Psoas muscle (tissue), 8 donors: Measurements from ENCODE around the gene CMPK1. TPM values are rescaled to one million over a fixed set of nuclear protein-coding genes. Genes with fewer than 3 reads are reported as not detected.

Experiments
- ATAC-seq, 4 donors: fragments of 200-7000 bp; cut with Tn5 transposase; one replicate each; pipeline ENCODE4 v1.9.1; 2020; ENCODE audit warnings: moderate library complexity in 3 of 4, mild to moderate bottlenecking in 2 of 4
- DNase-seq, 2 donors: peaks; one replicate each; pipeline ENCODE4 v3.0.0-alpha.2; 2020
- H3K27ac ChIP-seq: fragments of 200-600 bp; one replicate; pipeline ENCODE4 v1.8.0; 2022
- H3K27me3 ChIP-seq, 3 donors: fragments of 200-600 bp in 1 of 3; one replicate each; pipeline versions ENCODE4 v1.6.1 to v1.8.0; 2013 to 2022; ENCODE audit warnings: low read length in 2 of 3, mild to moderate bottlenecking in 2 of 3, moderate library complexity in 1 of 3; ENCODE audit not compliant: insufficient read depth in 3 of 3
- H3K36me3 ChIP-seq, 2 donors: fragments of 200-600 bp in 1 of 2; one replicate each; pipeline versions ENCODE4 v1.6.1 to v1.8.0; 2013 to 2022; ENCODE audit warnings: low read depth in 1 of 2, mild to moderate bottlenecking in 1 of 2, moderate library complexity in 1 of 2; ENCODE audit not compliant: insufficient read depth in 1 of 2
- H3K4me1 ChIP-seq: fragments of 200-600 bp; one replicate; pipeline ENCODE4 v1.8.0; 2022
- H3K4me3 ChIP-seq: fragments of 200-600 bp; one replicate; pipeline ENCODE4 v1.8.0; 2022; ENCODE audit warnings: mild to moderate bottlenecking
- H3K9me3 ChIP-seq: fragments of 200-600 bp; one replicate; pipeline ENCODE4 v1.8.0; 2022
- WGBS, 3 donors: extraction: QIAGEN DNeasy Blood & Tissue Kit; methylation state at CpG; one replicate each; pipeline versions ENCODE4 v1.1.6 to v1.1.7; 2013; 5-methylcytosine and 5-hydroxymethylcytosine counted together
- intact Hi-C, 2 donors: fragments of 100-400 bp; cut with DNase I; formaldehyde crosslinking; loops; one replicate each; pipeline versions ENCODE4 v1.11.0 to v1.14.2; 2022
- polyA plus RNA-seq, 3 donors: library from polyadenylated mRNA; stranded (reverse); fragments of 200-250 nt; gene quantifications; one replicate each; pipeline ENCODE4 v1.2.3, GENCODE V29; 2013
- total RNA-seq, 4 donors: library from RNA; stranded (reverse); fragmentation: NEBNext Ultra II Directional in 2 of 4; extraction: Animal tissue kit (Norgen Biotek cat#: 25700) in 2 of 4; gene quantifications; one replicate each; pipeline versions ENCODE4 v1.2.1 to v1.2.4, GENCODE V29; 2021 to 2023
- TF ChIP-seq, protein P1 (sequence below): fragments of 200-600 bp; IDR thresholded peaks from one replicate; pipeline ENCODE4 v1.8.0; 2022; ENCODE audit warnings: antibody characterized with exemption
- donor health status: healthy with polysubstance abuse.
- donor health status: DM: no; HTN: no; CAD: no; lungs with moderate emphysema.
- donor health status: Bipolar disorder and iron deficiency.
- donor health status: healthy.
- donor health status: DM: yes; HTN: yes; CAD: no.
- donor health status: DM: no; HTN: no; CAD: no.
- donor health status: DM: no; HTN: no; CAD: no.
- donor health status: DM: yes; HTN: yes; CAD: no.

Gene CMPK1
- total and polyA plus RNA-seq, 7 donors, result 37.8 to 114 (median 65.3) TPM

DNA sequence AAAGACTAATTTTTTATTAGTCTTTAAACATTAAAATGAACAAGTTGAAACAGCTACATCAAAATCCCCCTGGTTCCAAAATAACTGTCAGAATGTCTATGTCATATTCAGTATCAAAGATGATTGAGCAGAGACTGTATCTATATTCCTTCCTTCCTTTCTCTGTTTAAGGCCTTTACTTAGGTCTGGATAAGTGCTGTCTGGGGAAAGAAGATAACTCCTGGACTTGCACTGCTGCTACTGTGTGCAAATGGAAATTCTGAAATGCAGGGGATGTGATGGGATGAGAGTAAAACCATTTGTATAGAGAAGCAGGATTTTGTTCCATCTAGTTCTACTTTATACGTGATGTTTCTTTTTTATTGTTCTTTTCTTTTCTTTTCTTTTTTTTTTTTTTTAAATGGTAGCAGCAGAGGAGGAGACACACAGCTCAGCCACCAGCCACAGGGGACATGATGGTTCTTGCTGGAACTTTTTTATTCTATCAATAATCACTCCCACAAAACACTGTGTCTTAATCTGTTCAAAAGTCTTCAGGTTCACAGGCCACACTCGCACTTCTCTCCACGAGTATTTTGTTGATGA lies 48.9 kb downstream of the CMPK1 start:
- H3K9me3 ChIP-seq, result no peaks in the 10 kb centered on the region
- no peak overlapping the region for H3K4me3 ChIP-seq
- no peak for ATAC-seq
- WGBS, 3 donors, result 88 to 93% (median 89%) methylated on average over 3 of the region's 3 CpGs
- H3K4me1 ChIP-seq, result no peaks in the 10 kb centered on the region
- DNase-seq, result no peak
- peaks cover 0 to 53% of the 10 kb centered on the region in 2 donors for H3K36me3 ChIP-seq
- H3K27ac ChIP-seq, result no peak overlapping the region
- intact Hi-C loops, result no loop called here
- TF ChIP-seq, protein P1, sequence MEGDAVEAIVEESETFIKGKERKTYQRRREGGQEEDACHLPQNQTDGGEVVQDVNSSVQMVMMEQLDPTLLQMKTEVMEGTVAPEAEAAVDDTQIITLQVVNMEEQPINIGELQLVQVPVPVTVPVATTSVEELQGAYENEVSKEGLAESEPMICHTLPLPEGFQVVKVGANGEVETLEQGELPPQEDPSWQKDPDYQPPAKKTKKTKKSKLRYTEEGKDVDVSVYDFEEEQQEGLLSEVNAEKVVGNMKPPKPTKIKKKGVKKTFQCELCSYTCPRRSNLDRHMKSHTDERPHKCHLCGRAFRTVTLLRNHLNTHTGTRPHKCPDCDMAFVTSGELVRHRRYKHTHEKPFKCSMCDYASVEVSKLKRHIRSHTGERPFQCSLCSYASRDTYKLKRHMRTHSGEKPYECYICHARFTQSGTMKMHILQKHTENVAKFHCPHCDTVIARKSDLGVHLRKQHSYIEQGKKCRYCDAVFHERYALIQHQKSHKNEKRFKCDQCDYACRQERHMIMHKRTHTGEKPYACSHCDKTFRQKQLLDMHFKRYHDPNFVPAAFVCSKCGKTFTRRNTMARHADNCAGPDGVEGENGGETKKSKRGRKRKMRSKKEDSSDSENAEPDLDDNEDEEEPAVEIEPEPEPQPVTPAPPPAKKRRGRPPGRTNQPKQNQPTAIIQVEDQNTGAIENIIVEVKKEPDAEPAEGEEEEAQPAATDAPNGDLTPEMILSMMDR, result no peak
- H3K27me3 ChIP-seq, result no peaks in the 10 kb centered on the region

DNA sequence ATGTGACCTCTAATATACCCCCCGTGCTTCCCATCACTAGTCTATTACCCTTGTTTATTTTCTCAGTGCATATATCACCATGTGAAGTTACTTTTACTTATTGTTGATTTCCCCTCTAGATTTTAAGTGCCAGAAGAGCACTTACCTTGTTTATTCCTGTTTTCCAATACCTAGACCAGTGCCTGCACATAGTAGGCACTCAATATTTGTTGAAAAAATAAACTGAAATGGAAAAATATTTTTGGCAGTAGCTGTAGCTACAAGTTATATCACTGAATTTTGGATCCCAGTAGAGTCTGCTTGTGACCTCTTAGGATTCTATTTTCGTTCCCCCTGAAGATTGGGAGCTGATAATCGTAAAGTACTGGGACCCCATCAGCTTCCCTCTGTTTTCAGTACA lies 50.5 kb downstream of the CMPK1 start:
- Histone ChIP-seq H3K4me1 (no peaks in the 10 kb centered on the region), H3K27me3 (no peaks in the 10 kb centered on the region), H3K36me3 (peaks cover 0 to 38% of the 10 kb centered on the region in 2 donors), H3K9me3 (no peaks in the 10 kb centered on the region), H3K27ac (no peak overlapping the region), H3K4me3 (no peak overlapping the region)
- no peak for DNase-seq
- ATAC-seq, result no peak
- WGBS, 3 donors, result 94 to 96% (median 95%) methylated on average over 3 of the region's 3 CpGs
- intact Hi-C loops, result no loop called here
- TF ChIP-seq, protein P1, result no peak

DNA sequence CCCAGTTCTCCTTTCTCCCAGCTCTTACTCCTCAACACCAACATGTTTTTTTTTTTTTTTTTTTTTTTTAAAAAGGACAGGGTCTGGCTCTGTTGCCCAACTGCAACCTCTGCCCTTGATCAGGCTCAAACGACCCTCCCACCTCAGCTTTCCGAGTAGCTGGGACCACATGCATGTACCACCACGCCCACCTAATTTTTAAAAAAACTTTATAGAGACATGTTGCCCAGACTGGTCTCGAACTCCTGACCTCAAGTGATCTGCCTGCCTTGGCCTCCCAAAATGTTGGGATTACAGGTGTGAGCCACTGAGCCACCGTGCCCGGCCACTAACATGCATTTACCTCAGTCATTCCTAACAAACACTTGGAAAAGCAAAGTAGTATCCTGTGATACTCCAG lies 51.4 kb downstream of the CMPK1 start:
- Histone ChIP-seq H3K27ac (no peak overlapping the region), H3K27me3 (no peaks in the 10 kb centered on the region), H3K36me3 (peaks cover 0 to 29% of the 10 kb centered on the region in 2 donors), H3K9me3 (no peaks in the 10 kb centered on the region), H3K4me1 (no peaks in the 10 kb centered on the region), H3K4me3 (no peak overlapping the region)
- intact Hi-C loops, result loop anchor here in 1 of 2 donors (5.0 kb wide), 2 partner anchors 327 to 342 kb away; no protein-coding TSS in a partner anchor
- TF ChIP-seq, protein P1, result no peak
- no peak for ATAC-seq
- WGBS, 3 donors, result 78 to 90% (median 87%) methylated on average over 6 of the region's 6 CpGs
- DNase-seq, result no peak

DNA sequence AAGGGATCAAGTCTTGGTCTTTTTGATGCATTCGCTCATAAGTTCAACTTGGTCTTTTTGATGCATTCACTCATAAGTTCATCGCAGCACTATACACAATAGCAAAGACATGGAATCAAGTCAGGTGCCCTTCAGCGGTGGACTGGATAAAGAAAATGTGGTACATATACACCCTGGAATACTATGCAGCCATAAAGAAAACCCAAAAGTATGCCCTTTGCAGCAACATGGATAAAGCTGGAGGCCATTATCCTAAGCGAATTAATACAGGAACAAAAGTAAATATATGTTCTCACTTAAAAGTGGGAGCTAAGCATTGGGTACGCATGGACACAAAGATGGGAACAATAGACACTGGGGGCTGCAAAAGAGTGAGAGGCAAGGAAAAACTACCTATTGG lies 52.7 kb downstream of the CMPK1 start:
- Histone ChIP-seq H3K27me3 (no peaks in the 10 kb centered on the region), H3K27ac (no peak overlapping the region), H3K36me3 (peaks cover 0 to 16% of the 10 kb centered on the region in 2 donors), H3K4me3 (no peak overlapping the region), H3K4me1 (no peaks in the 10 kb centered on the region), H3K9me3 (no peaks in the 10 kb centered on the region)
- 97 to 99% (median 98%) methylated on average over 5 of the region's 5 CpGs for WGBS, 3 donors
- intact Hi-C loops, result loop anchor here in 1 of 2 donors (5.0 kb wide), 2 partner anchors 326 to 341 kb away; no protein-coding TSS in a partner anchor
- ATAC-seq (no peak), DNase-seq (no peak)
- TF ChIP-seq, protein P1, result no peak
